Measurements from ENCODE around the gene RNPEP.
A peak's percentile ranks its signal among the peaks of the same experiment; 100 is the strongest.
"Not testable (repeated sequence)": the region's sequence is repeated elsewhere in the genome, so short reads cannot be mapped to it uniquely, and the experiment has no call there.

The RNPEP gene

DNA sequence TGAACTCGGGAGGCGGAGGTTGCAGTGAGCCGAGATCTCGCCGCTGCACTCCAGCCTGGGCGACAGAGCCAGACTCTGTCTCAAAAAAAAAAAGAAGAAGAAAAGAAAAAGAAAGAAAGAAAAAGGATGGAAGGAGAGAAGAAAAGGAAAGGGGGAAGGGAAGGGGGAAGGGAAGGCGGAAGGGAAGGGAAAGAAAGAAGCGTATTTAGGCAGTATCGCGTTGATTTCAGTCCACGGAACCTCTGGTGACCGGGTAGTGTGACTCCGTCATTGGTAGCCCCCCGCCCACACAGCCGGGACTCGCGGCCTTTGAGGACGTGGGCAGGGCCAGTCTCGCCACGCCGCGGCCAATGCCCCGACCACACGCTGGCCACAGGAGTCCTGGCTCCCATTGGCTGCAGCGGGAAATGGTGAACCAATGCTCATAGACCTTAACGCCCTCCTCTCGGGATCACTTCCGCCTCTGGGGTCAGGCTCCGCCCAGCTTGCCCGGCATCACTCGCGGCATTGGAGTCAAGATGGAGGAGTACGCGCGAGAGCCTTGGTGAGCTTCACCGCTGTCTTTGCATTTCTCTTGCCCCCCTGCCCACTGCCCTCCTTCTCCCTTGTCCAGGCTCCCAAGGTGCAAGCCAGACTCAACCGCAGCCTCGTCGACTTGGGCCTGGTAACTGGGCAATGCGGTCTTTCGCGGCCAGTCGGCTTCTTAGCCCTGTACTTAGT lies 27.3 kb upstream of the RNPEP start, which contains the start of gene TIMM17A:
TSS of gene TIMM17A (plus strand) at position 495 of the 720 bp plus-strand sequence. CDS start at position 519, 24 bp downstream.
- in situ Hi-C loops (cut with HindIII; ENCODE audit: low pct_ligation_motif_present, low pct_unique_long_range_greater_than_20kb, low sequenced_read_pairs) = no loop called here
- DNase-seq = peak; percentile 99

DNA sequence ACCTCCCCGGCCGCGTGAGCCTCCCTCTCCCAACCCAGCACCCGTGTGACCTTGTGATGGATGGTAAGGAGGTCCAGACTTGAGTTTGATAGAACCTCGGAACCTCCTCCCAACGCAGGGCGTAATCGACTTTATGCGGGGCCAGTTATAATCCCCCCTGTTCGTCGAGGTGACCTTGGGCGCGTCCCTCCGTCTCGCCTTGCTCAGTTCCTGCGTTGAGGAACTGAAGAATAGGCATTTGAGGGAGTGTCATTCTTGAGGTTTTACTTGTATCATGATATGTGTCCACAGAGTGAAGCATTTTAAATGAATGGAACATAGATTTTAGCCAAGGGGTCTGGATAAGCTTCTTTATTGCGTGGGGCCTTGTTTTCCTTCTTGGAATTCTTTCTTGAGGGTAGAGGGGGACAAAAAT lies 26.7 kb upstream of the RNPEP start:
- in situ Hi-C loops (cut with HindIII; ENCODE audit: low pct_ligation_motif_present, low pct_unique_long_range_greater_than_20kb, low sequenced_read_pairs) = no loop called here
- no peak for DNase-seq

DNA sequence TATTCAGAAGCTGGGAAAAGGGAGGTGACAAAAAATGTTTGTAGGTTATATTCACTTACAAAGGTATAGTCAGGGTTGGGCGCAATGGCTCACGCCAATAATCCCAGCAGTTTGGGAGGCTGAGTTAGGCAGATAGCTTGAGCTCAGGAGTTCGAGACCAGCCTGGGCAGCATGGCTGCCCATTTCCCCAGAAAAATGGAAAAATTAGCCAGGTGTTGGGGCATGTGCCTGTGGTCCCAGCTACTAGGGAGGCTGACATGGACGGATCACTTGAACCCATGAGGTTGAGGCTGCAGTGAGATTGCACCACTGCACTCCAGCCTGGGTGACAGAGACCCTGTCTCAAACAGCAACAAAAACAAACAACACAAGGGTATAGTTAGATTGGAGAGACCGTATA lies 24.1 kb upstream of the RNPEP start:
- no peak for DNase-seq
- in situ Hi-C loops (cut with HindIII; ENCODE audit: low pct_ligation_motif_present, low pct_unique_long_range_greater_than_20kb, low sequenced_read_pairs) = no loop called here

DNA sequence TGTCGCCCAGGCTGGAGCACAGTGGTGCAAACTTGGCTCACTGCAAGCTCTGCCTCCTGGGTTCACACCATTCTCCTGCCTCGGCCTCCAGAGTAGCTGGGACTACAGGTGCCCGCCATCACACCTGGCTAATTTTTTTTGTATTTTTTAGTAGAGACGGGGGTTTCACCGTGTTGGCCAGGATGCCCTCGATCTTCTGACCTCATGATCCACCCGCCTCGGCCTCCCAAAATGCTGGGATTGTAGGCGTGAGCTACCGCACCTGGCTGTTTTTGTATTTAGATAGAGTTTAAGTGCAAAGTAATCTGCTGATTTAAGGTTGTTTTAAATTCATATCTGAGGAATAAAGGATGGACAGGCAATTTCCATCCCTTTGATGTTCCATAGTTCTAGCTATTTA lies 20.1 kb upstream of the RNPEP start:
- DNase-seq; in situ Hi-C loops (cut with HindIII; ENCODE audit: low pct_ligation_motif_present, low pct_unique_long_range_greater_than_20kb, low sequenced_read_pairs): not testable (repeated sequence)

DNA sequence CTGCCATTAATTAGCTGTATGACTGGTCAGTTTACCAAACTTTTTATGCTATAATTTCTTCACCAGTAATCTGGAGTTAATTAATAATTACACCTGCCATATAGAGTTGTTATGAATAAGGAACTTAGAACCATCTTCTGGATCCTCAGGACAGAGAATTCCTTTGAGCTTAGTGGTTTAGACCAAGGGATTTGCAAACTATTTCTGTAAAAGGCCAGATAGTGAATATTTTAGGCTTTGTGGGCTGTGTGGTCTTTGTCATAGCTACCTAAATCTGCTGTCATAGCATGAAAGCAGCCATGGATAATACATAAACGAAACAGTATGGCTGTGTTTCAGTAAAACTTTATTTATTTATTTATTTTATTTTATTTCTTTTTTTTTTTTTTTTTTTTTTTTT lies 18.2 kb upstream of the RNPEP start:
- DNase-seq = no peak
- in situ Hi-C loops (cut with HindIII; ENCODE audit: low pct_ligation_motif_present, low pct_unique_long_range_greater_than_20kb, low sequenced_read_pairs) = no loop called here

DNA sequence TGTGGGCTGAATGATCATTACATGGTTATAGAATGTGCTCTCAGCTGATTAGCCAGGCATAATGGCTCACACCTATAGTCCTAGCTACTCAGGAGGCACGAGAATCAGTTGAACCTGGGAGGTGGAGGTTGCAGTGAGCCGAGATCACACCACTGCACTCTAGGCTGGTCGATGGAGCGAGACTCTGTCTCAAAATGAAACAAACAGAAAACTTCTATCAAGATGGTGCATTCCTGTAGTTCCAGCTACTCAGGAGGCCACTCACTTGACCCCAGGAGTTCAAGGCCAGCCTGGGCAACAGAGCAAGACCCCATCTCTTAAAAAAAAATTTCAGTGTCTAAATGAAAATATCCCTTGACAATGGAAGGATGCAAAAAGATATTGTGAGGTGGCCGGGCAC lies 16.3 kb upstream of the RNPEP start:
- in situ Hi-C loops (cut with HindIII; ENCODE audit: low pct_ligation_motif_present, low pct_unique_long_range_greater_than_20kb, low sequenced_read_pairs) = no loop called here
- peak; percentile 26 for DNase-seq

DNA sequence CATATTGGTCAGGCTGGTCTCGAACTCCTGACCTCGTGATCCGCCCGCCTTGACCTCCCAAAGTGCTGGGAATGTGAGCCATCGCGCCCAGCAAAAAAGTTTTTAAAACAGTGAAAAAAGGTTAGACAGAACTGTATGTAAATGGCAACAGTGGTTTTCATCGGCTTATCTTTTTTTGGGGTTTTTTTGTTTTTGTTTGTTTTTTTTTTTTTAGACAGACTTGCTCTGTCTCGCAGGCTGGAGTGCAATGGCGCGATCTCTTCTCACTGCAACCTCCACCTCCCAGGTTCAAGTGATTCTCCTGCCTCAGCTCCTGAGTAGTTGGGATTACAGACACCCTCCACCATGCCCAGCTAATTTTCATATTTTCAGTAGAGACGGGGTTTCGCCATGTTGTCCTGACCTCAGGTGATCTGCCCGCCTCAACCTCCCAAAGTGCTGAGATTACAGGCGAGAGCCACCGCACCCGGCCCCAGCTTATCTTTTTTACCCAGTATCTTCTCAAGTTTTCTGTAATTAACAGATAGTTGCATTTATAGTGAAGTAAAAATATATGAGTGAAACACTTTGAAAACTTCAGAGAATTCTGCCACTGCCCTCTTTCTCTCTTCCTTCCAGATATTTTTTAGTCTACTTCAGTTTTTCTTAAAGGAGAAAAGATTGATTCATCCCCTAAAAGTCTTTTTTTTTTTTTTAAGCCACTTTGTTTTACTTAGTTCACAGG lies 14.1 kb upstream of the RNPEP start:
- in situ Hi-C loops (cut with HindIII; ENCODE audit: low pct_ligation_motif_present, low pct_unique_long_range_greater_than_20kb, low sequenced_read_pairs) = no loop called here
- DNase-seq = no peak

DNA sequence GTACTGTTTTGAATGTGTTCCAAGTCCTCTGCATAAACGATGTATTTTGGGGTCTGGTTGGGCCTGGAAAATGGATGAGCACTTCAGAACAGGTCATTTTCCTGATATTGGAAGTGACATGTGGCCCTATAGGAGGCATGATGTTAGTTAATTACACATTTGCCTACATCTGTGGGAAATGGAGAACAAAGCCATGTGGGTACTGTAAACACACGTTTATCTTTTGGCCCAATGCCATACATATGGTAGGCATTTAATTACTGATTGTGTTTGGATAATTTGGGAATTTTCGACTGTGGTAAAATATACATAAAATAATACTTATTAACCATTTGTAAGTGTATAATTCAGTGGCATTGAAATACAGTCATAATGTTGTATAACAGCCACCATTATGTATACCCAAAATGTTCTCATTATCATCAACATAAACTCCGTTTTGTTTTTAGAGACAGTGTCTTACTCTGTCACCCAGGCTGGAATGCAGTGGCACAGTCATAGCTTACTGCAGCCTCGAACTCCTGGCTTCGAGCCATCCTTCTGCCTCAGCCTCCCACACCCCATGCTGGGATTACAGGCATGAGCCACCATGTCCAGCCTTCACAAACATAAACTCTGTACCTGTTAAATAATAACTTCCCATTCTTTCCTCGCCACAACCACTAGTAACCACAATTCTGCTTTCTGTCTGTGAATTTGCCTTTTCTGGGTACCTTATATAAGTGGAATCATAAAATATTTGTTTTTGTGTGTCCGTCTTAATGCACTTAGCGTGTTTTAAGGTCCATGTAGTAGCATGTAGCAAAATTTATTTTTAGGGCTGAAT lies 11.9 kb upstream of the RNPEP start:
- in situ Hi-C loops (cut with HindIII; ENCODE audit: low pct_ligation_motif_present, low pct_unique_long_range_greater_than_20kb, low sequenced_read_pairs) = no loop called here
- DNase-seq = peak; percentile 58

DNA sequence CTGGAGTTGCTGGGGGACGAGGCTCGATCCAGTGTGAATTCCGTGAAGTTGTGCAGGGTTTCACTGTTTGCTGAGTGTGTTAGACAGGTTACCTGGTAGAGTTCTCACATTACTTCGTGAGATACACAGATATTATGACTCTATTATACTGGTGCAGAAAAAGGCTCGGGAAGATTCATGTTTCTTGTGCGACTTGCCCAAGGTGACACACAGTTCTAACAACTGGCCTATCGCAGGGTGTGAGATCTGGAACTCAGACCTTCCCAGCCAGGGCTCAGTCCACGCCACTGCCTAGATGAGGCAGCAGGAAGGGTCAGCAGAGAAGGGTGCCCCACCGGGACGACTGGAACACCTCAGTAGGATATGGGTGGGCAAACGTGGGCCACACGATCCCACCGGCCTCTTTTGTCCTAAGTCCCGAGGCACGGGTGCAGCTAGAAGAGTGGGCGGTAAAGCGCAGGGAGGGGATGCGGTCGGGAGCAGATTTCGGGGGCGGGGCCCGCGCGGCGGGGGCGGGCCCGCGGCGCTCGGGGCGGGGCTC lies 296 bp upstream of the RNPEP start:
- in situ Hi-C loops (cut with HindIII; ENCODE audit: low pct_ligation_motif_present, low pct_unique_long_range_greater_than_20kb, low sequenced_read_pairs) = no loop called here
- no peak for DNase-seq

DNA sequence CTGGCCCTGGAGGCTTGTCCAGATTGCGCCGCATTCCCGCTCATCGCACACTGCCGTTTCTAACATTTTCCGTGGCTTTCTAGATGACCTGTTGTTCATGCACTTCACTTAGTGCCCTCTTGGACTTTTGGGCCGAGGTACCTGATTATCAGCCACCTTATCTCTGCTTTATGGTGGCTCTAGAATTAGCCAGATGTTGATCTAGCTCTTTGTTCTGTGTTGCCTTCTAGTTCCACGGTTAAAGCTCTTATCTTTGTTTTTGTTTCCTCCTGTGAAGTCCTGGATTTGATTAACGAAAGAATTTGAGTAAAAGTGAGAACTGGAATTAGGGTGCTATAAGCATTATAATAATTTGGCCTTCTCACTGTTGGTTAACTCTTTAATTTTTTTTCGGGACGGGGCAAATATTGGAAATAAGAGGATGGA lies 945 bp downstream of the RNPEP start:
- no peak for DNase-seq
- in situ Hi-C loops (cut with HindIII; ENCODE audit: low pct_ligation_motif_present, low pct_unique_long_range_greater_than_20kb, low sequenced_read_pairs) = no loop called here

DNA sequence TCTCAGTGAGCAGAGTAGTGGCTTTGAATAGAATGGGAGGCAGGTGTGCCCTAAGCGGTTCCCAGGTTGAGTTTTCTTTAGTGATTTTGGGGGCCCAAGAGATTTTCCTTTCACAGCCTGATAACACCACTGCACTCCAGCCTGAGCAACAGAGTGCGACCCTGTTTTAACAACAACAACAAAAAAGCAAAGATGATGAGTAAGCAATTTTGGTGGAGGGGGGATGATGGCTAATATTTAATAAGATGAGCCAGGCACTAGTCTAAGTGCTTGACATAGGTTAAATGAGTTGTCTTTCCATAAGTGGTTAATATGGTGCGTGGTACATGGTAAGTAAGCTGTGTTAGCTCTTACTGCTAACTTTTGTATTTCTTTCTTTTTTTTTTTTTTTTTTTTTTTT lies 2.0 kb downstream of the RNPEP start:
- in situ Hi-C loops (cut with HindIII; ENCODE audit: low pct_ligation_motif_present, low pct_unique_long_range_greater_than_20kb, low sequenced_read_pairs) = no loop called here
- no peak for DNase-seq

DNA sequence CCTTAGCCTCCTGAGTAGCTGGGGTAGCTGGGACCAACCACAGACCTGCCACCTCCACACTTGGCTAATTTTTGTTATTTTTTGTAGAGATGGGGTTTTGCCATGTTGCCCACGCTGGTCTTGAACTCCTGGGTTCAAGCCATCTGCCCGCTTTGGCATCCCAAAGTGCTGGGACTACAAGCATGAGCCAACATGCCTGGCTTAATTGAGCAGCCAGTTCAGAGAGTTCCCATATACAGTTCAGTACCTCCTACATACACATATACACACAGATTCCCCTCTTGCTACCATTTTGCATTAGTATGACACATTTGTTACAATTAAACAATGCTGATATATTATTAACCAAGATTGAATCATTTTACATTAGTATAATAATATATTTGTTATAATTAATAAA lies 2.9 kb downstream of the RNPEP start:
- in situ Hi-C loops (cut with HindIII; ENCODE audit: low pct_ligation_motif_present, low pct_unique_long_range_greater_than_20kb, low sequenced_read_pairs) = no loop called here
- no peak for DNase-seq

DNA sequence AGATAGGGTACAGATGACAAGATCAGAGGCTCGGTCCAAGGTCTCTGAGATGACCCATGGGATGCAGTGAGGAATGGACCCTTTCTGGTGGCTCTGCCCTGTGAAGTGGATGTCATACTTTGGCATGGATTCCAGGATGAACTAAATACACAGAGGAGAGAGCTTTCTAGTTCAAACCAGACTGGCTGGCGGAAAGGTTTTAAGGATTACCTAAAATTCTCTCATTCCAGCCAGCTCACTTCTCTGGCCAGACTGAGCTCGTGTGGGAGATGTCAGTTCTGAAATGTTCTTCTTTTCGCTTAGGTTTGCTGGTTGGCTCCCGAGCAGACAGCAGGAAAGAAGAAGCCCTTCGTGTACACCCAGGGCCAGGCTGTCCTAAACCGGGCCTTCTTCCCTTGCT lies 6.2 kb downstream of the RNPEP start:
- in situ Hi-C loops (cut with HindIII; ENCODE audit: low pct_ligation_motif_present, low pct_unique_long_range_greater_than_20kb, low sequenced_read_pairs) = no loop called here
- no peak for DNase-seq

DNA sequence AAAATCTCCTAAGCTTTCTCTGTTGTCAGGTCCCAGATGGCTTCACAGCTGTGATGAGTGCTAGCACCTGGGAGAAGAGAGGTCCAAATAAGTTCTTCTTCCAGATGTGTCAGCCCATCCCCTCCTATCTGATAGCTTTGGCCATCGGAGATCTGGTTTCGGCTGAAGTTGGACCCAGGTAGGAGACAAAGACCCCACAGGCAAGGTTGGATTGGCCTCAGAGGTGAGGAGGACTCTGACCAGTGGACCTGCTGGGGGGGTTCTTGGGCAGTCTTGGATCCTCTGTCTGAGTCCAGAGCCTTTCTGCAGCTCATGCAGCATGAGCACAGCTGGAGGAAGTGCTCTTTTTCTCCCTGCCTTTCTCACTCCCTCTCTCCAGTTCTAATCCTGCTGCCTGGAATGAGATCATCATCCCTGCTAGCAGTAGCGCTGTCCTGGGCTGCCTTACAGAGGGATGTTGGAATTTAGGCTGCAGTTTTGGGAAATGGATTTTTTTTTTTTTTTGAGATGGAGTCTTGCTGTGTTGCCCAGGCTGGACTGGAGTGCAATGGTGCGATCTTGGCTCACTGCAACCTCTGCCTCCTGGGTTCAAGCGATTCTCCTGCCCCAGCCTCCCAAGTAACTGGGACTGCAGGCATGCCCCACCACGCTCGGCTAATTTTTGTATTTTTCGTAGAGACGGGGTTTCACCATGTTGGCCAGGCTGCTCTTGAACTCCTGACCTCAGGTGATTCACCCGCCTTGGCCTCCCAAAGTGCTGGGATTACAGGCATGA lies 7.1 kb downstream of the RNPEP start:
- DNase-seq = no peak
- in situ Hi-C loops (cut with HindIII; ENCODE audit: low pct_ligation_motif_present, low pct_unique_long_range_greater_than_20kb, low sequenced_read_pairs) = no loop called here

DNA sequence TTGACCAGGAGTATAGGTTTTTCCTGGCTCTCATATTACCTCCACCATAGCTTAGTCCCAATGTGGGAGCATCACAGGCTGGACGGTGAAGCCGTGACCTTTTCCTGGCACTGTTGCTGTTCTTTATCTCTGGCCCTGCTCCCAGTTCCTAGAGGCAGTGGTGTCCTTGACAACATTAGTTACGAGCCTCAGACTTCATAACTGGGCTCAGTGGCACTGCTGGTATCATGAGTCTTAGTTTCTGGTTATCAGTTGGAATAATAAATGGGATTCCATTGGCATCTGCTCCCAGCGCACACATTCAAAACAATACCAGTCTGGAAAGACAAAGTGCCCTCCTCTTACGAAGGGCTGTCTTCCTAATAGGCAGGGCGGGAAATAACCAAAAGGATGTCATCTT lies 8.0 kb downstream of the RNPEP start:
- in situ Hi-C loops (cut with HindIII; ENCODE audit: low pct_ligation_motif_present, low pct_unique_long_range_greater_than_20kb, low sequenced_read_pairs) = no loop called here
- DNase-seq = no peak

DNA sequence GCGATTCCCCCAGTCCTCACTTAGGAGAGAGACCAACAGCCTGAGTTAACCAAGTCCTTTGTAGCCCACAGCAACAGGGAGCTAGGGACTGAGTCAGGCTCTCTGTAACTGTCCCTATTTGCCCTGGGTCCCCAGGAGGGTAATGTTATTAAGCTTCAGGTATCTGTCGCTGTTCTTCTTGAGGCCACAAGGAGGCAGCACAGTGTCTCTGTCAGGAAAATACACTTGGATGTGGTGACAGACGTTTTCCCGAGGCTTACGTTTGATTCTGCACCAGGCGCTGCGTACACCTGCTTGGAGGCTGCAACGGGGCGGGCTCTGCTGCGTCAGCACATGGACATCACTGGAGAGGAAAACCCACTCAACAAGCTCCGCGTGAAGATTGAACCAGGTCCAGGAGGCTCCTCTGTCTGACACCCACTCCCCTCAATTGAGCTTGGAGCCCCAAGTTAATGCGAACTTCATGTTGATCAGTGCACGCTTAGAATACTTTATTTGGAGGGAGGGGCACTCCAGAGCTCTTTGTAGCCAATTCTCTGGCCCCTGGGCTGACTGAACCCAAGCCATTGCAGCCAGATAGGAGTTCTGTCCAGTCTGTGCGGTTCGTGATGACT lies 17.3 kb downstream of the RNPEP start:
- in situ Hi-C loops (cut with HindIII; ENCODE audit: low pct_ligation_motif_present, low pct_unique_long_range_greater_than_20kb, low sequenced_read_pairs) = no loop called here
- DNase-seq = peak; percentile 64

DNA sequence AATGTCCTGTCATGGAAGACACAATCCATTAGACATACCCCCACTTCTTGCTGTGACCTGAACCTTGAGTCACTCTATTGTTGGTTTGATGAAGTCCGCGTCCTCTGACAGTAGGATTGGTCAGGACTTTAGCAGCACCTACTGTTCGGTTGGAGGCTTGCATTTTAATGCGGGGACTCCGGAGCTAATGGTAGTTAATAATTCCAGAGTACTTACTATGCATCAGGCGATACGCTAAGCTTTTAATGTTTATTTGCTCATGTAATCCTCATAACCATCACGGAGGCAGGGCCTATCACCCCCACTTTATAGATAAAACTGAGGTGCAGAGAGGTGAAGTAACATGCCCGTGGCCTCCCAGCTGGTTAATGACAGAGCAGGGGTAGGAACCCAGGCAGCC lies 20.1 kb downstream of the RNPEP start:
- DNase-seq = no peak
- in situ Hi-C loops (cut with HindIII; ENCODE audit: low pct_ligation_motif_present, low pct_unique_long_range_greater_than_20kb, low sequenced_read_pairs) = no loop called here

DNA sequence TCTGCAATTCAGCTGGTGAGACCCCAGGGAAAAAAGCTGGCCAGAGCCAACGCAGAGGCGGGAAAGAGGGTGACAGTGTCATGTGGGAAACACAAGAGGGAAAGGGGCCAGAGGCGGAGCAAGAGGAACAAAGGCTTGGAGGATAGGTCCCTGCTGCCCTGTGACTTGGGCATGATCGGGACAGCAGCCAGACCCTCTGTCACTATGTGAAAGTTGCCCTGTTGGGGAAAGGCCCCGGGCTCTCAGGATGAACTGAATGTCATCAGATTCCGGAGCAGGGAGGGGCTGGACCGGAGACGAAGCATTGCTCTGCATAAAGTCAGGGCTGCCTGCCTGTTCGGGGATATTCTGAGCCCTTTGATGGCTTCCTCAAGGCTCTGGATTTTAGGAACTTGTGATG lies 22.3 kb downstream of the RNPEP start:
- in situ Hi-C loops (cut with HindIII; ENCODE audit: low pct_ligation_motif_present, low pct_unique_long_range_greater_than_20kb, low sequenced_read_pairs) = no loop called here
- DNase-seq = no peak

Measured in ACHN (cell line).